Thoracic aorta (tissue), 2 donors: ENCODE results near the gene UBE2L6. TPM values are rescaled to one million over a fixed set of nuclear protein-coding genes. Genes with fewer than 3 reads are reported as not detected.

Experiments used
- ATAC-seq: fragments of 150-250 bp; one replicate; pipeline ENCODE4 v1.8.0; 2017; ENCODE audit warnings: low read depth; ENCODE audit not compliant: insufficient number of reproducible peaks, low FRiP score
- DNase-seq: peaks from one replicate; pipeline ENCODE4 v3.0.0-alpha.2; 2020; ENCODE audit warnings: low spot score
- H3K27ac ChIP-seq, 2 donors: fragments of 200-600 bp; sonication (generic); 1 replicate in 1 of 2; 2 replicates in 1 of 2; pipeline ENCODE4 v1.5.1; 2016; ENCODE audit warnings: mild to moderate bottlenecking in 2 of 2, moderate library complexity in 2 of 2
- H3K27me3 ChIP-seq: fragments of 200-600 bp; sonication (generic); replicated peaks from 2 replicates; pipeline ENCODE4 v1.6.0; 2016; ENCODE audit warnings: mild to moderate bottlenecking; ENCODE audit not compliant: insufficient read depth
- H3K36me3 ChIP-seq: fragments of 200-600 bp; sonication (generic); one replicate; pipeline ENCODE4 v1.5.1; 2016
- H3K4me1 ChIP-seq, 2 donors: fragments of 200-600 bp; sonication (generic); 1 replicate in 1 of 2; 2 replicates in 1 of 2; pipeline versions ENCODE4 v1.5.1 to v1.6.0; 2016; ENCODE audit warnings: low read depth in 2 of 2, mild to moderate bottlenecking in 1 of 2; ENCODE audit not compliant: control insufficient read depth in 1 of 2
- H3K4me3 ChIP-seq: fragments of 200-600 bp; sonication (generic); 2 replicates; pipeline ENCODE4 v1.5.1; 2016; ENCODE audit warnings: mild to moderate bottlenecking
- H3K9me3 ChIP-seq: fragments of 200-600 bp; sonication (generic); 2 replicates; pipeline ENCODE4 v1.5.1; 2016
- CTCF ChIP-seq: fragments of 200-600 bp; sonication (generic); IDR thresholded peaks from one replicate; pipeline ENCODE4 v1.5.1; 2019; ENCODE audit warnings: antibody characterized with exemption
- total RNA-seq, 2 donors: library from RNA; depleted of rRNA; stranded (reverse); fragments of >200 nt; gene quantifications; one replicate each; pipeline versions ENCODE4 v1.1.0 to v1.2.3, GENCODE V29; 2016

Gene UBE2L6
- total RNA-seq, 2 donors from 2014 or later, result 22.6 to 45.8 TPM

- no peak for ATAC-seq
- peaks cover 57% of the 10 kb centered on the region for H3K36me3 ChIP-seq
- DNase-seq, result no peak
Observed at GRCh38 chr11:57556041-57556440, 11.4 kb downstream of the UBE2L6 start.

DNA sequence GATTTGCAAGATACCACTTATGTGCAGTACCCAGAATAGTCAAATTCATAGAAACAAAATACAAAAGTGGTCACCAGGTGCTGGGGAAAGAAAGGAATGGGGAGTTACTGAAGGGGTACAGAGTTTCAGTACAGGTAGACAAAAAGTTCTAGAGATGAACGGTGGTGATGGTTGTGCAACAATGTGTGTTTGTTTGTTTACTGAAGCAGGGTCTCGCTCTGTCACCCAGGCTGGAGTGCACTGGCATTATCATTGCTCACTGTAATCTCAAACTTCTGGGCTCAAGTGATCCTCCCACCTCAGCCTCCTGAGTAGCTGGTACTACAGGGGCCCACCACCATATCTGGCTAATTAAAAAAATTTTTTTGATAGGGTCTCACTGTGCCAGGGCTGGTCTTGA lies 12.1 kb downstream of the UBE2L6 start:
- ATAC-seq (no peak), DNase-seq (no peak)
- Histone ChIP-seq H3K4me3 (no peak overlapping the region), H3K36me3 (peaks cover 63% of the 10 kb centered on the region), H3K27ac (no peak overlapping the region), H3K27me3 (no peaks in the 10 kb centered on the region), H3K4me1 (no peaks in the 10 kb centered on the region), H3K9me3 (no peaks in the 10 kb centered on the region)
- no peak for TF ChIP-seq CTCF

More at GRCh38 chr11:57556041-57556440, 11.4 kb downstream of the UBE2L6 start:
- Histone ChIP-seq H3K27me3 (no peaks in the 10 kb centered on the region), H3K9me3 (no peaks in the 10 kb centered on the region), H3K27ac (no peak overlapping the region), H3K4me1 (no peaks in the 10 kb centered on the region), H3K4me3 (no peak overlapping the region)
- no peak for TF ChIP-seq CTCF

DNA sequence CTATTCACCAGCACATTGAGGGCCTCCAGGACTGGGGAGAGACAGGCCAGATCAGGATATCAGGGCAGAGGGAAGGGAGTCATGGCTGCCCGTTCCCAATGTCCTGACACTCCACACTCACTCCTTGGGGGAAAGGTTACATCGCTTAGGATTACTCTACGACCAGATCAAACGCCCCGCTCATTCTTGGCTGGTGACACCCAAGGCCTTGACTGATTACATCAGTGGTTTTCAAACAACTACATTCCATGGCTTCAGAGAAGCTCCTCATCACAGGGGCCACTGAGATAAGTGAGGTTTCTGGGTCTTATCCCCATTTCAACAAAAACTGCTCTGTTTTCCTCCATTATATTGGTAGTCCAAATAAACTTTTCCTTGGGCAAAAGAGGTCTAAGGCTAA lies 15.0 kb downstream of the UBE2L6 start:
- Histone ChIP-seq H3K27me3 (no peaks in the 10 kb centered on the region), H3K27ac (no peak overlapping the region), H3K36me3 (peaks cover 59% of the 10 kb centered on the region), H3K9me3 (no peaks in the 10 kb centered on the region), H3K4me1 (no peaks in the 10 kb centered on the region), H3K4me3 (no peak overlapping the region)
- no peak for TF ChIP-seq CTCF
- ATAC-seq (no peak), DNase-seq (no peak)

GRCh38 chr11:57551941-57552340 lies 15.5 kb downstream of the UBE2L6 start:
- no peaks in the 10 kb centered on the region for H3K4me1 ChIP-seq
- peaks cover 54% of the 10 kb centered on the region for H3K36me3 ChIP-seq
- no peak overlapping the region for H3K4me3 ChIP-seq
- no peak for TF ChIP-seq CTCF
- no peaks in the 10 kb centered on the region for H3K9me3 ChIP-seq
- H3K27ac ChIP-seq, result no peak overlapping the region
- no peak for DNase-seq
- no peaks in the 10 kb centered on the region for H3K27me3 ChIP-seq
- ATAC-seq, result no peak

- no peaks in the 10 kb centered on the region for H3K9me3 ChIP-seq
- no peak overlapping the region for H3K4me3 ChIP-seq
- peaks cover 47% of the 10 kb centered on the region for H3K36me3 ChIP-seq
- H3K4me1 ChIP-seq, result no peaks in the 10 kb centered on the region
- DNase-seq, result no peak
- no peak overlapping the region for H3K27ac ChIP-seq
- no peaks in the 10 kb centered on the region for H3K27me3 ChIP-seq
- no peak for TF ChIP-seq CTCF
- no peak for ATAC-seq
Observed at GRCh38 chr11:57549983-57550382, 17.5 kb downstream of the UBE2L6 start.
